Vagina (tissue), 2 donors: ENCODE results near the gene MACROD2.

Source experiments
- POLR2A ChIP-seq, 2 donors: fragments of 450-650 bp; IDR thresholded peaks; one replicate each; pipeline ENCODE4 v1.6.1; 2017; ENCODE audit warnings: antibody characterized with exemption in 2 of 2, mild to moderate bottlenecking in 2 of 2, moderate library complexity in 2 of 2
- TF ChIP-seq, protein P1 (sequence below), 3 experiments: fragments of 450-650 bp in 2 of 3; fragments of 200-600 bp in 1 of 3; sonication (generic) in 1 of 3; IDR thresholded peaks; one replicate each; pipeline ENCODE4 v1.5.1; 2017 to 2019; ENCODE audit warnings: antibody characterized with exemption in 3 of 3, mild to moderate bottlenecking in 2 of 3, moderate library complexity in 2 of 3

- TF ChIP-seq, protein P1, sequence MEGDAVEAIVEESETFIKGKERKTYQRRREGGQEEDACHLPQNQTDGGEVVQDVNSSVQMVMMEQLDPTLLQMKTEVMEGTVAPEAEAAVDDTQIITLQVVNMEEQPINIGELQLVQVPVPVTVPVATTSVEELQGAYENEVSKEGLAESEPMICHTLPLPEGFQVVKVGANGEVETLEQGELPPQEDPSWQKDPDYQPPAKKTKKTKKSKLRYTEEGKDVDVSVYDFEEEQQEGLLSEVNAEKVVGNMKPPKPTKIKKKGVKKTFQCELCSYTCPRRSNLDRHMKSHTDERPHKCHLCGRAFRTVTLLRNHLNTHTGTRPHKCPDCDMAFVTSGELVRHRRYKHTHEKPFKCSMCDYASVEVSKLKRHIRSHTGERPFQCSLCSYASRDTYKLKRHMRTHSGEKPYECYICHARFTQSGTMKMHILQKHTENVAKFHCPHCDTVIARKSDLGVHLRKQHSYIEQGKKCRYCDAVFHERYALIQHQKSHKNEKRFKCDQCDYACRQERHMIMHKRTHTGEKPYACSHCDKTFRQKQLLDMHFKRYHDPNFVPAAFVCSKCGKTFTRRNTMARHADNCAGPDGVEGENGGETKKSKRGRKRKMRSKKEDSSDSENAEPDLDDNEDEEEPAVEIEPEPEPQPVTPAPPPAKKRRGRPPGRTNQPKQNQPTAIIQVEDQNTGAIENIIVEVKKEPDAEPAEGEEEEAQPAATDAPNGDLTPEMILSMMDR (IDR thresholded peaks at IDR 0.05), result no peak
- no peak for TF ChIP-seq POLR2A (IDR thresholded peaks at IDR 0.05)
These were observed 1608.2 kb downstream of the MACROD2 start for GRCh38 chr20:15603506-15603905.
